GM21619 (cell line): ENCODE results near the gene CENPL.
"Not testable (repeated sequence)": the region's sequence is repeated elsewhere in the genome, so short reads cannot be mapped to it uniquely, and the experiment has no call there.

Source experiments
- ATAC-seq: cut with Tn5 transposase; IDR thresholded peaks from one replicate; pipeline ENCODE4 v1.9.1; 2021; ENCODE audit not compliant: unreplicated experiment

Gene CENPL

GRCh38 chr1:173857363-173857917, 32.8 kb upstream of the CENPL start:
- ATAC-seq, result no peak

DNA sequence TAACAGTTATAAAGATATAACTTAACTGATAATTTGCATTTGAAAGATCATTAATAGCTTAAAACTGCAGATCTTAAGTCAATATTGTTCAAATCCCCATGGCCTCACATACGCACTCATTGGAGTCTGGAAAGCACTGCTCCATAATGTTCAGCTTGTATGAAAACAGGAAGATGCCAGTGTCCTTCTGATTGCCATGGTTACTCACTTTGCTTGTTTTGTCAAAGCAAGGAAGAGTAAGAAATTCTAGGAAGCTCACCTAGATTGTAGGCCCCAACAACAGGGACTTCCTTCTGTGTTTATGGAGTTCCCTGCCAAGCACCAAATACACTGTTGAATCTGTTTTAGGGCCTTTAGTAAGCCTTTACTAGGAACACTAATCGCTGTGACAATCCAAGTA, 32.2 kb upstream of the CENPL start:
- no peak for ATAC-seq

DNA sequence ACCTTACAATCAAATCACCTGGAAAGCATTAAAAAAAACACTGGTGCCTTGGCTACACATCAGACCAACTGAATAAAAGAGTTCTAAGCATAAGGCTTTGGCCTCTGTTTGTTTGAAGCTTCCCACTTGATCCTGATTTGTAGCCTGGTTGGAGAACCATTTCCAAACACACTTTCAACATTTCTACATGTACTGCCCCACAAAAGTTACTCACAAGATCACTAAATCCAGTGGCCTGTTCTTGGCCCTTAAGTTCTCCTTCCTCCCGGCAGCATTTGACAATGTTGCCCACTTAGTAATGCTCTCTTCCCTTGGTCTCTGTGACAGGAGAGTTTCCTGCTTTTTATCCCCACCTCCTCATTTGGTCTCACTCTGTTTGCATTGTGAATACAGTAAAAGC, 31.3 kb upstream of the CENPL start:
- ATAC-seq, result no peak

GRCh38 chr1:173853074-173853473, 28.4 kb upstream of the CENPL start:
- no peak for ATAC-seq

GRCh38 chr1:173852105-173852504, 27.4 kb upstream of the CENPL start:
- no peak for ATAC-seq

GRCh38 chr1:173832748-173833147, 8.1 kb upstream of the CENPL start:
- no peak for ATAC-seq

GRCh38 chr1:173827611-173828010, 2.9 kb upstream of the CENPL start:
- ATAC-seq, result no peak

DNA sequence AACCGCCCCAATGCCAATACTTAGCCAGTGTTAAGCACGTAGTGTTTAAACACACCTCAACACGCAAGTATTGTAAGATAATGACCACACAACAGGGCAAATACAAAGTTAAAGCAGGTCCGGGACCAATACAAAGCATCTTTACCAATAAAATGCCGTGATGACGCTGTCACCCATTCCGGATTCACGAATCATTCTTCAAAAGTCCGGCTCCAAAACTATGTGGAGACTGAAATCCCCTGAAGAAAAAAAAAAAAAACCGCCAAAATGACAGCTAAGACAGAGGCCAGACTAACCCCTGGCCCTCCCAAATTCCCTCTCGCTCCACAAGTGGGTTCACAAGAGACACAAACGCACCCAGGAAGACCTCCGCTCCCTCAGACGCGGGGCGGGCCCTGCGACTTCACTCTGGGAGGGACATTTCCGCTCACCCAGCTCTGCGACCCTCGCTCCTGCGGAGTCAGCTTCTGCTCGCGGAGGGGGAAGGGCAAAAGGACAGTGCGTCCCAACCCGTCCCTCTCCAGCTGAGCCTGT, 835 bp downstream of the CENPL start:
- ATAC-seq, result peak; percentile 40

- ATAC-seq, result no peak
Observed at GRCh38 chr1:173821680-173822079, 3.0 kb downstream of the CENPL start.

- ATAC-seq, result no peak
Observed at GRCh38 chr1:173818459-173818858, 6.2 kb downstream of the CENPL start.

- not testable (repeated sequence) for ATAC-seq
Observed at GRCh38 chr1:173813654-173814053, 11.0 kb downstream of the CENPL start.

GRCh38 chr1:173802961-173803360, 21.7 kb downstream of the CENPL start:
- ATAC-seq, result no peak

DNA sequence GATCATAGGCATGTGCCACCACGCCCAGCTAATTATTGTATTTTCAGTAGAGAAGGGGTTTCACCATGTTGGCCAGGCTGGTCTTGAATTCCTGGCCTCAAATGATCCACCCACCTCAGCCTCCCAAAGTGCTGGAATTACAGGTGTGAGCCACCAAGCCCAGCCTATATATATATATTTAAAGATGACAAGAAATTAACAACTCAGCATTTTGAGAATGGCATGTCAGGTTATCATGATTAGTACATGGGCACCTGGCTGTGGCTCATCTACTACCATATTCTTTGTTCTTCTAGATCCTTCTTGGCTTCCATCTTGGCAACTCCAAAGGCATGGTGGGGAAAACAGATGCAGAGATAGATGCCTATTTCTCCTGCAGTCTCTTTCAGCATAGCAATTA, 24.7 kb downstream of the CENPL start:
- not testable (repeated sequence) for ATAC-seq

GRCh38 chr1:173798078-173798477, 26.6 kb downstream of the CENPL start:
- ATAC-seq, result no peak

DNA sequence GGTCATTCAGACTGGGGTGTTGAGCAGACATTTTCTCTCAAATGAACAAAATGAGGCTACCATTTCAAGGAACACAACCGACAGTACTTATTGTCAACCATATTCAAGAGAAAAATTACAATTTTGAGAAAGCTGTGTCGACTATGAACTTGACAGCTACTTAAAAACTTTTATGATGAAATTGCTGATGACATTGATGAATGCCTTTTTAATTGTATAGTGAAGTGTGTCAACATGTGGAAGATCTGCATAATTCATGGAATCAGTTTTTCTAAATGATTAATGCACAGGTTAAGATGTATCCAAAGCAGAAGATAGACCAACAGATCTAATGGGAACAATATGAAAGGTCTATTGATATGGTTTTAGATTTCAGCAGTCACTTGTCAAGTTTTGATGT, 34.8 kb downstream of the CENPL start:
- no peak for ATAC-seq

- no peak for ATAC-seq
Observed at GRCh38 chr1:173784997-173785396, 39.7 kb downstream of the CENPL start.

DNA sequence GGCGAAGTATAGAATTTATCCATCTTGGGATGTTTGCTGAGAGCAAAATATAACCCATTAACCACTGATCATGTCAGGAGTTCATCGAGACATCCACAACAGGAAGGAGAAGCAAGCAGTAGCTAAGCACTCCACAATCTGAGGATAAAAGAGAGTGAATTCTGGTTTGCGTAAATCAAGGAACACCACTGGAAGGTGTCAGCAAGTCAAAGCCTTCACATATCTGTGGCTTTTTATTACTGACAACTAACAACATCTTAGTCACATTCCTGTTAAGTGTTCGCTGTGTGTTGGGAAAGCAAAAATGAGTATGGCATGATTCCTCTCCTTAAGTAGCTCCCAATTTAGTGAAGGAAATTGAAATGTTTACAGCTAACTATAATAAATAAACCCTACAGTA, 44.7 kb downstream of the CENPL start:
- no peak for ATAC-seq

GRCh38 chr1:173775578-173776226, 49.0 kb downstream of the CENPL start:
- ATAC-seq, result no peak

- no peak for ATAC-seq
Observed at GRCh38 chr1:173771560-173771959, 53.1 kb downstream of the CENPL start.

DNA sequence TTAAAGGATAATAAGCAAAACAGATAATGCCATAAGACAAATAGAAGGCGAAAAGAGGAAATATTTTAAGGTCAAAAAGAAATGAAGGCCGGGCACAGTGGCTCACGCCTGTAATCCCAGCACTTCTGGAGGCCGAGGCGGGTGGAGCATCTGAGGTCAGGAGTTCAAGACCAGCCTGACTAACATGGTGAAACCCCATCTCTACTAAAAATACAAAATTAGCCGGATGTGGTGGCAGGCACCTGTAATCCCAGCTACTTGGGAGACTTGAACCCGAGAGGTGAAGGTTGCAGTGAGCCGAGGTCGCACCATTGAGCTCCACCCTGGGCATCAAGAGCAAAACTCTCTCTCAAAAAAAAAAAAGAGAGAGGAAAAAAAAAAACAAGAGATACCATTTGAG, 54.4 kb downstream of the CENPL start:
- ATAC-seq, result not testable (repeated sequence)

- no peak for ATAC-seq
Observed at GRCh38 chr1:173768827-173769226, 55.9 kb downstream of the CENPL start.

DNA sequence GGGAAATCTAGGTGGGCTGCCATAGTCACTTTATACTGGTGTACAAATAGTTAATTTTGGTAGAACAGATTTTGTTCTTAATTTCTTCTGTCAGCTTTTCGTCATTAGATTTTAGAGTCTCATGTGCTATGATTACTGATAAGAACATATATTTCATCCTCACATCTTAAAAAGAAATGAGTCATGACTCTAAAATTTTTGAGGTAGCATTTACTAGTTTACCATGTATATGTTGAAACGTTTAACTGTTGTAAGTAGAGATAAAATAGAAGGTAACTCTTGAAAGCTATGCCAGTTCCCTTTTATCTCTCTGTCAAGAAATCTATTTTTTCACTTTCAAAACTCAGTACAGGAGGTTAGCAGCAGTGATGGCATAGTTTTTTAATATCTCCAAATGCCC, 56.5 kb downstream of the CENPL start:
- ATAC-seq, result no peak

GRCh38 chr1:173764331-173764730, 60.4 kb downstream of the CENPL start:
- not testable (repeated sequence) for ATAC-seq
